Measurements from ENCODE around the gene SLC30A3. TPM values are rescaled to one million over a fixed set of nuclear protein-coding genes. Genes with fewer than 3 reads are reported as not detected.
"Not testable (repeated sequence)": the region's sequence is repeated elsewhere in the genome, so short reads cannot be mapped to it uniquely, and the experiment has no call there.

SLC30A3 gene
- total and polyA plus RNA-seq, 12 donors = 4.3 to 35.8 (median 10.4) TPM

GRCh38 chr2:27303093-27304025 is 40.5 kb upstream of the SLC30A3 start:
- peaks cover 0 to 63% (median 6%) of the 10 kb centered on the region in 9 donors for H3K36me3 ChIP-seq
- no peaks in the 10 kb centered on the region for H3K9me3 ChIP-seq
- peaks cover 0 to 37% (median 31%) of the 10 kb centered on the region in 7 donors for H3K27me3 ChIP-seq
- peaks cover 3 to 43% (median 23%) of the 10 kb centered on the region in 9 donors for H3K4me1 ChIP-seq
- WGBS, 2 donors = 20 to 27% methylated on average over 25 of the region's 25 CpGs
- peak overlapping the region in 8 of 10 donors; percentile 2 to 49 (median 30) for H3K4me3 ChIP-seq
- DNase-seq (peak; percentile 21 to 65), ATAC-seq (peak; percentile 16 to 81 (median 66))
- peak overlapping the region in 8 of 10 donors; percentile 8 to 63 (median 54) for H3K27ac ChIP-seq
- peak; percentile 75 to 94 (median 89) for TF ChIP-seq CTCF (IDR thresholded peaks at IDR 0.05)
- intact Hi-C loops (cut with DNase I) = loop anchor here in 7 of 10 donors (2.0 to 10.0 kb wide), 5 partner anchors 23 to 209 kb away; no protein-coding TSS in a partner anchor

- 90 to 91% methylated on average over 4 of the region's 4 CpGs for WGBS, 2 donors
- H3K27me3 ChIP-seq, H3K27ac ChIP-seq, H3K4me3 ChIP-seq, H3K9me3 ChIP-seq, ATAC-seq, DNase-seq: not testable (repeated sequence)
- peaks cover 0 to 49% (median 16%) of the 10 kb centered on the region in 9 donors for H3K4me1 ChIP-seq
- H3K36me3 ChIP-seq = peaks cover 0 to 39% (median 0%) of the 10 kb centered on the region in 9 donors
- intact Hi-C loops (cut with DNase I) = loop anchor here in 6 of 10 donors (5.0 to 10.0 kb wide), 4 partner anchors 46 to 206 kb away; no protein-coding TSS in a partner anchor
Measured at GRCh38 chr2:27300606-27301005, 37.8 kb upstream of the SLC30A3 start.

- intact Hi-C loops (cut with DNase I) = loop anchor here in 3 of 10 donors (5.0 to 10.0 kb wide), 3 partner anchors 46 to 194 kb away; no protein-coding TSS in a partner anchor
- TF ChIP-seq CTCF (IDR thresholded peaks at IDR 0.05) = no peak
- 69 to 72% methylated on average over 18 of the region's 18 CpGs for WGBS, 2 donors
- DNase-seq = no peak
- peaks cover 4 to 69% (median 19%) of the 10 kb centered on the region in 9 donors for H3K4me1 ChIP-seq
- no peaks in the 10 kb centered on the region for H3K9me3 ChIP-seq
- no peak overlapping the region for H3K27ac ChIP-seq
- no peak overlapping the region for H3K4me3 ChIP-seq
- ATAC-seq = peak in 3 of 8 donors; percentile 12 to 25 (median 24)
- no peaks in the 10 kb centered on the region for H3K27me3 ChIP-seq
- H3K36me3 ChIP-seq = peaks cover 0 to 28% (median 0%) of the 10 kb centered on the region in 9 donors
Measured at GRCh38 chr2:27298391-27299080, 35.7 kb upstream of the SLC30A3 start.

- no peak overlapping the region for H3K4me3 ChIP-seq
- H3K27ac ChIP-seq = no peak overlapping the region
- no peak for TF ChIP-seq CTCF (IDR thresholded peaks at IDR 0.05)
- peaks cover 0 to 1% (median 0%) of the 10 kb centered on the region in 7 donors for H3K27me3 ChIP-seq
- no peaks in the 10 kb centered on the region for H3K9me3 ChIP-seq
- DNase-seq = no peak
- no peak for ATAC-seq
- peaks cover 0 to 28% (median 0%) of the 10 kb centered on the region in 9 donors for H3K36me3 ChIP-seq
- intact Hi-C loops (cut with DNase I) = loop anchor here in 3 of 10 donors (5.0 to 10.0 kb wide), 3 partner anchors 45 to 192 kb away; no protein-coding TSS in a partner anchor
- peaks cover 0 to 73% (median 26%) of the 10 kb centered on the region in 9 donors for H3K4me1 ChIP-seq
- 89 to 98% methylated on average over 3 of the region's 3 CpGs for WGBS, 2 donors
Measured at GRCh38 chr2:27297195-27297594, 34.3 kb upstream of the SLC30A3 start.
